Measurements from ENCODE around the gene MEGF6.

The MEGF6 gene

GRCh38 chr1:3508757-3509415 is 102.4 kb downstream of the MEGF6 start:
- no peak overlapping the region for H3K27ac ChIP-seq
- no peak for TF ChIP-seq CTCF (conservative IDR thresholded peaks at IDR 0.05)
- TF ChIP-seq ZFX (IDR thresholded peaks at IDR 0.05), result no peak

GRCh38 chr1:3507636-3508275 is 103.6 kb downstream of the MEGF6 start:
- no peak overlapping the region for H3K27ac ChIP-seq
- TF ChIP-seq CTCF (conservative IDR thresholded peaks at IDR 0.05) (no peak), ZFX (IDR thresholded peaks at IDR 0.05) (no peak)

- H3K27ac ChIP-seq, result no peak overlapping the region
- TF ChIP-seq CTCF (conservative IDR thresholded peaks at IDR 0.05) (no peak), ZFX (IDR thresholded peaks at IDR 0.05) (no peak)
Measured at GRCh38 chr1:3506943-3507342, 104.4 kb downstream of the MEGF6 start.

- no peak overlapping the region for H3K27ac ChIP-seq
- TF ChIP-seq CTCF (conservative IDR thresholded peaks at IDR 0.05), result no peak
- TF ChIP-seq ZFX (IDR thresholded peaks at IDR 0.05), result no peak
Measured at GRCh38 chr1:3506041-3506440, 105.3 kb downstream of the MEGF6 start.

- no peak for TF ChIP-seq ZFX (IDR thresholded peaks at IDR 0.05)
- no peak for TF ChIP-seq CTCF (conservative IDR thresholded peaks at IDR 0.05)
- no peak overlapping the region for H3K27ac ChIP-seq
Measured at GRCh38 chr1:3505161-3505560, 106.1 kb downstream of the MEGF6 start.

GRCh38 chr1:3504822-3505153 is 106.5 kb downstream of the MEGF6 start:
- no peak overlapping the region for H3K27ac ChIP-seq
- TF ChIP-seq CTCF (conservative IDR thresholded peaks at IDR 0.05) (no peak), ZFX (IDR thresholded peaks at IDR 0.05) (no peak)

- H3K27ac ChIP-seq, result no peak overlapping the region
- TF ChIP-seq CTCF (conservative IDR thresholded peaks at IDR 0.05), result no peak
- TF ChIP-seq ZFX (IDR thresholded peaks at IDR 0.05), result no peak
Measured at GRCh38 chr1:3504151-3504821, 107.0 kb downstream of the MEGF6 start.
